Measurements from ENCODE around the gene MINDY1. TPM values are rescaled to one million over a fixed set of nuclear protein-coding genes. Genes with fewer than 3 reads are reported as not detected.

The MINDY1 gene
- total and polyA plus RNA-seq, 7 donors: 15.6 to 51.8 (median 25.5) TPM

DNA sequence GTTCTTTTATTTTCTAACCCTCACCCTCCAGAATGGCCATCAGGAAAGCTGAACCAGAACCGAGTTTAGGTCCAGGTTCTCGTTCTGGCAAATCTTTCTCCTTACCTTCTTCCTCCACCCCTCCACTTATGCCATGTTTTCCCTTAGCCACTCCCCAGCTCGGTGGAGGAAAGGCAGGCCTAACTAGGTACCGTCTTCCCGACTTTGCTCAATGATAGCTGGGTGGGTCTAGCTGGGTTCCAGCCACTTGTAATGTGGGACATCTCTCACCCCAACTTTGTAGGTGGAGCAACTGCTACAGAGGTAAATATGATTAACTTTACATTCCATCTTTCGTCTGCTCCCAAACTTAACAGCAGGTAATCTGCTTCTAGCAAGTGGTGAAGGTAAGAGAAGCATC lies 30.3 kb upstream of the MINDY1 start:
- Histone ChIP-seq H3K27me3 (no peaks in the 10 kb centered on the region), H3K27ac (no peak overlapping the region), H3K9me3 (no peaks in the 10 kb centered on the region), H3K4me3 (no peak overlapping the region), H3K4me1 (no peaks in the 10 kb centered on the region), H3K36me3 (peaks cover 0 to 33% (median 11%) of the 10 kb centered on the region in 4 donors)
- TF ChIP-seq POLR2AphosphoS5 (IDR thresholded peaks at IDR 0.05) (no peak), EP300 (IDR thresholded peaks at IDR 0.05) (no peak), POLR2A (IDR thresholded peaks at IDR 0.05) (no peak)
- TF ChIP-seq, protein P1, sequence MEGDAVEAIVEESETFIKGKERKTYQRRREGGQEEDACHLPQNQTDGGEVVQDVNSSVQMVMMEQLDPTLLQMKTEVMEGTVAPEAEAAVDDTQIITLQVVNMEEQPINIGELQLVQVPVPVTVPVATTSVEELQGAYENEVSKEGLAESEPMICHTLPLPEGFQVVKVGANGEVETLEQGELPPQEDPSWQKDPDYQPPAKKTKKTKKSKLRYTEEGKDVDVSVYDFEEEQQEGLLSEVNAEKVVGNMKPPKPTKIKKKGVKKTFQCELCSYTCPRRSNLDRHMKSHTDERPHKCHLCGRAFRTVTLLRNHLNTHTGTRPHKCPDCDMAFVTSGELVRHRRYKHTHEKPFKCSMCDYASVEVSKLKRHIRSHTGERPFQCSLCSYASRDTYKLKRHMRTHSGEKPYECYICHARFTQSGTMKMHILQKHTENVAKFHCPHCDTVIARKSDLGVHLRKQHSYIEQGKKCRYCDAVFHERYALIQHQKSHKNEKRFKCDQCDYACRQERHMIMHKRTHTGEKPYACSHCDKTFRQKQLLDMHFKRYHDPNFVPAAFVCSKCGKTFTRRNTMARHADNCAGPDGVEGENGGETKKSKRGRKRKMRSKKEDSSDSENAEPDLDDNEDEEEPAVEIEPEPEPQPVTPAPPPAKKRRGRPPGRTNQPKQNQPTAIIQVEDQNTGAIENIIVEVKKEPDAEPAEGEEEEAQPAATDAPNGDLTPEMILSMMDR (IDR thresholded peaks at IDR 0.05): no peak
- intact Hi-C loops (cut with DNase I): no loop called here
- 80 to 84% methylated on average over 6 of the region's 6 CpGs for WGBS, 2 donors
- peak; percentile 15 for DNase-seq

DNA sequence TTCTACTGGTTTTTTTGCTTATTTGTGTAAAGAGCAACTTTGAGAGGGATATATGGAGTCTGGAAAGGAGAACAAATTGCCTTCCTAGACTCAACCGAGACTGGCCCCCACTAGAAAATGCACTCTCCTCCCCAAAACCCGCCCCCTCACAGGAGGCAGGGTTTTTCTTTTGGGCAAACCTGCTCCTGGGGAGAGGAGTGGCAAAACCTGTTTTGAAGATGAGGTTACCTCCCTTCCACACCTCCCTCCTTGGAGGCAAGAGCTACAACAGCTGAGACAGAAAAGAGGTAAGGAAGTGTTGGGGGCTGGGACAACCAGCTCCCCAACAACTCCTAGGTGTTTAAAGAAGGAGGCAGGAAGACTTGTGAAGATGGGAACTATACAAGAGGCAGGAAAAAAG lies 29.7 kb upstream of the MINDY1 start, which contains the start of gene BNIPL:
Gene BNIPL (plus strand): TSS at position 231 of the 400 bp plus-strand sequence. CDS start 140 bp downstream, at position 371.
- no peak within 1 kb of the TSS for H3K27ac ChIP-seq
- no peaks in the 10 kb centered on the region for H3K9me3 ChIP-seq
- intact Hi-C loops (cut with DNase I): no loop called here
- no peak for DNase-seq
- H3K4me1 ChIP-seq: no peaks in the 10 kb centered on the region
- 43 to 73% methylated on average over 2 of the region's 2 CpGs for WGBS, 2 donors
- peaks cover 0 to 40% (median 12%) of the 10 kb centered on the region in 4 donors for H3K36me3 ChIP-seq
- TF ChIP-seq POLR2AphosphoS5 (IDR thresholded peaks at IDR 0.05): no peak
- TF ChIP-seq, protein P1 (IDR thresholded peaks at IDR 0.05): no peak
- TF ChIP-seq EP300 (IDR thresholded peaks at IDR 0.05): no peak
- TF ChIP-seq POLR2A (IDR thresholded peaks at IDR 0.05): no peak
- no peaks in the 10 kb centered on the region for H3K27me3 ChIP-seq
- no peak within 1 kb of the TSS for H3K4me3 ChIP-seq

DNA sequence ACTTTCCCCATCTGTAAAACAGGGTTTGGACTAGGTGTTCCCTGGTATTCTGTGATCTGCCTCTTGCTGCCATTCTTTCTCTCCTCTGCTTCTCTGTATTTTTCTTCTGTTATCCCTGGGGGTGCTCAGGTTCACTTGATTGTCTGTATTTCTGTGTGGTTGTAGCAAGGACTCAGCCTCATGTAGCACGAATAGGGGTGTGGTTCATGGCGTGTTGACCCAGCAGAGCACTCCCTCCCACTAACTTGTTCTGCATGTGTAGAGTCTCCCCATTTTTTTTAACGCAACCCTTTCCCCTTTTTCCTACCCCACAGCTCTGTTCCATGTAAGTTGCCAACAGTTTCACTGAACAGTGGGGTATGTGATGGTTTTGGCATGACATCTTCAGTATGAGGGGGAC lies 28.5 kb upstream of the MINDY1 start:
- H3K9me3 ChIP-seq: no peaks in the 10 kb centered on the region
- H3K27me3 ChIP-seq: no peaks in the 10 kb centered on the region
- no peak for DNase-seq
- no peak overlapping the region for H3K27ac ChIP-seq
- 66 to 87% methylated on average over 3 of the region's 3 CpGs for WGBS, 2 donors
- no peak overlapping the region for H3K4me3 ChIP-seq
- H3K4me1 ChIP-seq: no peaks in the 10 kb centered on the region
- intact Hi-C loops (cut with DNase I): no loop called here
- peaks cover 0 to 52% (median 23%) of the 10 kb centered on the region in 4 donors for H3K36me3 ChIP-seq
- no peak for TF ChIP-seq POLR2AphosphoS5 (IDR thresholded peaks at IDR 0.05)
- TF ChIP-seq EP300 (IDR thresholded peaks at IDR 0.05): no peak
- TF ChIP-seq POLR2A (IDR thresholded peaks at IDR 0.05): no peak
- TF ChIP-seq, protein P1 (IDR thresholded peaks at IDR 0.05): no peak

DNA sequence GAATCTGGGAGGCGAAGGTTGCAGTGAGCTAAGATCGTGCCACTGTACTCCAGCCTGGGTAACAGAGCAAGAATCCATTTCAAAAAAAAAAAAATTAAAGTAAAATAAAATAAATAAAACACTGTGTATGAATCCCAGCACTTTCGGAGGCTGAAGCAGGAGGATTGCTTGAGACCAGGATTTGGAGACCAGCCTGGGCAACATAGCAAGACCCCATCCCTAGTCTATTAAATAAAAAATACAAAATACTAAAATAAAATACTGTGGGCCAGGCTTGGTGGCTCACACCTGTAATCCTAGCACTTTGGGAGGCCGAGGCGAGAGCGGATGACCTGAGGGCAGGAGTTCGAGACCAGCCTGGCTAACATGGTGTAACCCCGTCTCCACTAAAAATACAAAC lies 25.5 kb upstream of the MINDY1 start:
- Histone ChIP-seq H3K27ac (no peak overlapping the region), H3K4me3 (no peak overlapping the region), H3K9me3 (no peaks in the 10 kb centered on the region), H3K36me3 (peaks cover 13 to 79% (median 42%) of the 10 kb centered on the region in 4 donors), H3K4me1 (no peaks in the 10 kb centered on the region), H3K27me3 (no peaks in the 10 kb centered on the region)
- DNase-seq: no peak
- TF ChIP-seq POLR2AphosphoS5 (IDR thresholded peaks at IDR 0.05) (no peak), POLR2A (IDR thresholded peaks at IDR 0.05) (no peak), EP300 (IDR thresholded peaks at IDR 0.05) (no peak)
- TF ChIP-seq, protein P1 (IDR thresholded peaks at IDR 0.05): no peak
- 98% methylated on average over 8 of the region's 8 CpGs for WGBS, 2 donors
- intact Hi-C loops (cut with DNase I): no loop called here

DNA sequence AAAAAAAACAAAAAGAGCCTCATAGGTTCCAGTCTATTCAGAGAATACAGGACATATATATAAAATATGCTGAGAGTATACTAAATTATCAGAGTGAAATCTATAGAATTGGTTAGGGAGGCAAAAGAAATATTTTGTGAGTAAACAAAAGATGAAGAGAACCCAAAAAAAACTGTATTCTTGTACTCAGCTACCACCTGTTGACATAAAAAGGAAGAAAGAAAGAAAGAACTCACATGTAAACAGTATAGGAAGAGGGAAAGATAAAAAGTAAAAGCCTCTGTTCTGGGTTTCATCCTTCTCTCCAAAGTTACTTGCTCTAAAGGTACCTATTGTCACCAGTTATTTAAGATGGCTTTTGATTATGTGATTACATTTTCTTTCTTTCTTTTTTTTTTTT lies 19.8 kb upstream of the MINDY1 start:
- Histone ChIP-seq H3K4me3 (no peak overlapping the region), H3K27ac (no peak overlapping the region), H3K4me1 (peaks cover 0 to 17% (median 10%) of the 10 kb centered on the region in 4 donors), H3K27me3 (no peaks in the 10 kb centered on the region), H3K9me3 (no peaks in the 10 kb centered on the region), H3K36me3 (peaks cover 16 to 62% (median 44%) of the 10 kb centered on the region in 4 donors)
- intact Hi-C loops (cut with DNase I): no loop called here
- no peak for DNase-seq
- TF ChIP-seq POLR2A (IDR thresholded peaks at IDR 0.05) (no peak), POLR2AphosphoS5 (IDR thresholded peaks at IDR 0.05) (no peak), EP300 (IDR thresholded peaks at IDR 0.05) (no peak)
- TF ChIP-seq, protein P1 (IDR thresholded peaks at IDR 0.05): no peak

Data from sigmoid colon (tissue), 7 donors.